Cerebellar cortex (tissue), 1 donor: ENCODE measurements around the gene RYR3.

Source experiments
- DNase-seq: peaks from one replicate; pipeline ENCODE4 v3.0.0-alpha.2; 2015; ENCODE audit warnings: low spot score

The RYR3 gene

GRCh38 chr15:33320017-33320416 is 9.2 kb downstream of the RYR3 start:
- no peak for DNase-seq

- DNase-seq: no peak
Observed at GRCh38 chr15:33322091-33322490, 11.3 kb downstream of the RYR3 start.

GRCh38 chr15:33324609-33325008 is 13.8 kb downstream of the RYR3 start:
- no peak for DNase-seq

GRCh38 chr15:33326908-33327307 is 16.1 kb downstream of the RYR3 start:
- DNase-seq: no peak

DNA sequence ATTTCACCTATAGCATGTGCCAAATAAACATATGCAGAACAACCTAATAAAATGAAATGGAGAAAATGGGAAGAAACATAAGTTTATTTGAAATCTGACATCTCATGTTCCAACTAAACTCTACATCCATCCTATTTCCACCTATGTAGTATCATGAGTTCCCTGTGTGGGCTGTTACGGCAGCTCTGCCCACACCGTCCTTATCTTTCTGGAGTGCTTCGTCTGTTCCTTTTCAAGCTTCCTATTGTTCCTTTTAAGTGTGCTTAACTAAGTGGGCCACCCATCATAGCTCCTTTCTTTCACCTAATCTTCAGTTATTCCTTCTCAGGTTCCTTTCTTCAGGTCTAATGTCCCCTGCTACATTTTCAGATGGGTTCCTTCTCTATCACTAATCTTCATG is 17.3 kb downstream of the RYR3 start:
- no peak for DNase-seq

GRCh38 chr15:33329457-33329856 is 18.7 kb downstream of the RYR3 start:
- DNase-seq: no peak

- DNase-seq: no peak
Observed at GRCh38 chr15:33330931-33331330, 20.2 kb downstream of the RYR3 start.

- no peak for DNase-seq
Observed at GRCh38 chr15:33341953-33342352, 31.2 kb downstream of the RYR3 start.

- DNase-seq: no peak
Observed at GRCh38 chr15:33343275-33343674, 32.5 kb downstream of the RYR3 start.

- no peak for DNase-seq
Observed at GRCh38 chr15:33344111-33344510, 33.3 kb downstream of the RYR3 start.

GRCh38 chr15:33344530-33344929 is 33.8 kb downstream of the RYR3 start:
- no peak for DNase-seq

- DNase-seq: no peak
Observed at GRCh38 chr15:33354411-33354810, 43.6 kb downstream of the RYR3 start.

- no peak for DNase-seq
Observed at GRCh38 chr15:33357845-33358244, 47.1 kb downstream of the RYR3 start.

- DNase-seq: no peak
Observed at GRCh38 chr15:33358306-33358705, 47.5 kb downstream of the RYR3 start.

DNA sequence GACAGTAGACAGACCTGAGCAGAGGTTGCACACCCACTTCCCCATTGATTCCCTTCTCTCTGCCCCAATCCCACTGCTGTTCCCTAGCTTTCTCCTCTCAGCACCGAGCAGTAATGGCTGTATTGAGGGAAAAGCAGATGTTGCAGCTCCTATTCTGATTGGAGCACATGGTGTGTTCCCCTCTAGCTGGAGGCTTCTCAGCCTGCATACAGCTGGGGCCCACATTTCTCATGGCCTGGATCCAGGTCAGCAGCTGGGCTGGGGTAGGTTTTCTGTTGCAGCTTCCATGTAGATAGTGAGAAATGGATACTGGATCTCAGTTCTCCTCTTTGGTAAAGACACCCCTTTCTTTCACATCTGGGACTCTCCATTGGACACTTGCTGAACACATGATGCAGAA is 50.1 kb downstream of the RYR3 start:
- no peak for DNase-seq

DNA sequence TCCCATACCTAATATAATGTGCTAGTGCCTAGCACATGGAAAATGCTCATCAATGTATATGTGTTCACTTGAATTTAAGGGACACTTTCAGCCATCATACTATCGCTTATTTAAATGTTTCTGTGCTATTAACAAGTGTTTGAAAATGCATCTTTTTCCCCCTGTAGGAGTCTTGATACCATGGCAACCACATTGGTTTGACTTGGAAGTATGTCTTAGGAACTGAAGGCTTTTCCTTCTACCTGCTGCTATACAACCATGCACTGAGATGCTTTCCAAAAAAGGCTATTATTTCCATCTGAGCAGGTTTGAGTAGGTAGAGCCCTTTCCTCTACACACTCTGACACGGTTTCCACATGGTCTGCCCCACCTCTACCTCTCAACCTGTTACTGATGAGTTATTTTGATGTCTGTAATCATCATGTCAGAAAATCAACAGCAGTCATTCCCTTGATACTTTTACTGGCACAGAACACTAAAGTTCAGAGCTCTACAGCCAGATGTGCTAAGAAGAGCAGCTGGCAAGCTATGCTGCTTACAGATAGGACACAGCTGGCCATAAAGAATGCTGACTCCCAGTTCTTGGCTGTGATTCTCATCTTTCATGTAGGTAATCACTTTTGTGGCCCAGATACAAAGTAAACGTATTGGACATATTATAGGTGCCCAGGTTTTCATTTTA is 59.3 kb downstream of the RYR3 start:
- DNase-seq: no peak

GRCh38 chr15:33370623-33371020 is 59.9 kb downstream of the RYR3 start:
- DNase-seq: no peak

DNA sequence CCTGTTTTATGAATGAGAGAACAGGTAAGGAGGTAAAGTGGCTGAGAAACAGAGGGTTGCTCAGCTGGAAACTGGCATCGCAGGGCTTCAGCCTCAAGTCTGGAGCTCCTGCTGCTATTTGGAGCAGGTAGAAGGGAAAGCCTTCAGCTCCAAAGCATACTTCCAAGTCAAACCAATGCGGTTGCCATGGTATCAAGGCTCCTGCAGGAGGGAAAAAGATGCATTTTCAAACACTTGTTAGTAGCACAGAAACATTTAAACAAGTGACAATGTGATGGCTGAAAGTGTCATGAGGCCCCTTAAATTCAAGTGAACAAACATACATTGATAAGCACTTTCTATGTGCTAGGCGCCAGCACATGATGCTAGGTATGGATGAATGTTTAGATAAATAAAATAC is 60.4 kb downstream of the RYR3 start:
- DNase-seq: no peak

DNA sequence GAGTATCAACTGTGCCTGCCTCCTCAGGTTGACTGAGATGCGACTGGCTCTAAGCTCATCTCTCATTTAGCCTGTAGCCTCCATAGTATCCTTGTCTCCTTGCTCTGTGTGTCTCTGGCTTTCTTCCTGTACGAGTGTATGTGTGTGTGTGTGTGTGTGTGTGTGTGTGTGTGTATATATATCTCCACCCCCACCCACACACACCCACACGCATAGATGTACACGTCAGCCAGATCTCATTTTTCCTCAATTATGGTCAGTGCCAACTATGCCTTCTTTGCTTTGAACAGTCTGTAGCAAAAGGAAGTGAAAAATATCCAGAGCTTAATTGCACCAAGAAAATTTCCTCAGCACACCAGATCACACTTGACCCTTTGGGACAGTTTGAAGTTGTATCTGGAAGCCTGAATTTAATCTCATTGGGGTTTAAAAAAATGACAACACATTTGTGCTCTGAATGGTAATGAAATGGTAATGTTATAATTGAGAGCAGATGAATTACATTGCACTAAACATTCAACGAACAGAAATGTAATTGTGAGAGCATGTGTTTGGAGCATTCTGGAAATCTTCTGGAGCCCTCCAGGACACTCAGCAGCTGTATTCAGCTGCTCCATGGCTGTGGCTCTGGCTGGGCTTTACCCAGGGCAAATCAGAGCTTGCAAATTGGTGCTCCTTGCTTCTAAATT is 63.6 kb downstream of the RYR3 start:
- no peak for DNase-seq

- no peak for DNase-seq
Observed at GRCh38 chr15:33375236-33375635, 64.5 kb downstream of the RYR3 start.

DNA sequence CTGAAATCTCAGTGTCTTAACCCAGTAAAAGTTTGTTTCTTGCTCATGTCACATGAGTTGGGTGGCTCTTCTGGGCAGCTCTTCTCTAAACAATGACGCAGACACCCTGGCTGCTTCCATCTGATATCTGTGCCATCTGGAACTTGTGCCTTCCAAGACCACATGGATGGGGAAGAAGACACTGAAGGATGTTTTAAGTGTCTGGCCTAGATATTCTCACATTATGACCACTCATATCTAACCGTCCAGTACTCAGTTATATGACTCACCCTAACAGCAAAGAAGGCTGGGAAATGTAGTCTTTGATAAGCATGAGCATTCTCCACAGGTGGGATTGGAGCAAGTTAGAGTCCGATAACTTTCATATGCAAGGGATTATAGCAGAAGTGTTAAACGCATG is 66.4 kb downstream of the RYR3 start:
- DNase-seq: no peak

- DNase-seq: no peak
Observed at GRCh38 chr15:33378866-33379480, 68.2 kb downstream of the RYR3 start.

- no peak for DNase-seq
Observed at GRCh38 chr15:33380406-33380805, 69.6 kb downstream of the RYR3 start.

DNA sequence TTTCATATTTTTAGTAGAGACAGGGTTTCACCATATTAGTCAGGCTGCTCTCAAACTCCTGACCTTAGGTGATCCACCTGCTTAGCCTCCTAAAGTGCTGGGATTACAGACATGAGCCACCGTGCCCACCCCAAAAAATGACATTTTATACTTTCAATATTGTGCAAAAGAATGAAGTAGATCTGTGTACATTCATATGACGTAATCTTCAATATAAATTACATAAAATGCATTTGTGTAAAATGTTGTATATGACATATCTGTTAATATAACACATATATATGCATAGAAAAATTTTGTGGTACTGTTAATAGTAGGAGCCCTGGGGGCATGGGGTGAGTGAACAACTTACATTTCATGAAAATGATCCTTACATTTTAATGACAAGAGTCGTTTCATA is 71.7 kb downstream of the RYR3 start:
- DNase-seq: no peak
